Endodermal cell (in vitro differentiated cells): ENCODE data around the gene BTBD10. TPM values are rescaled to one million over a fixed set of nuclear protein-coding genes. Genes with fewer than 3 reads are reported as not detected.

Source experiments
- DNase-seq: peaks from one replicate; pipeline ENCODE4 v3.0.0-alpha.2; 2017
- H3K27ac ChIP-seq: 2 replicates; pipeline ENCODE4 v1.5.1; 2013; ENCODE audit warnings: mild to moderate bottlenecking, low read depth, low read length, moderate library complexity
- H3K27me3 ChIP-seq: 2 replicates; pipeline ENCODE4 v1.6.1; 2013; ENCODE audit warnings: mild to moderate bottlenecking, low read length, moderate library complexity; ENCODE audit not compliant: insufficient read depth, control insufficient read depth, poor library complexity, severe bottlenecking
- H3K36me3 ChIP-seq: 2 replicates; pipeline ENCODE4 v1.7.0; 2013; ENCODE audit warnings: mild to moderate bottlenecking, low read length, moderate library complexity; ENCODE audit not compliant: control insufficient read depth, insufficient read depth
- H3K4me1 ChIP-seq: one replicate; pipeline ENCODE4 v1.7.0; 2013; ENCODE audit warnings: low read length; ENCODE audit not compliant: control insufficient read depth, insufficient read depth
- H3K4me3 ChIP-seq: 2 replicates; pipeline ENCODE4 v1.5.1; 2013; ENCODE audit warnings: mild to moderate bottlenecking, low read length, moderate library complexity
- H3K9ac ChIP-seq: 2 replicates; pipeline ENCODE4 v1.6.1; 2013; ENCODE audit warnings: mild to moderate bottlenecking, low read length, moderate library complexity; ENCODE audit not compliant: poor library complexity, severe bottlenecking; ENCODE audit errors: extremely low read depth
- H3K9me3 ChIP-seq: 2 replicates; pipeline ENCODE4 v1.6.1; 2013; ENCODE audit warnings: mild to moderate bottlenecking, low read length, moderate library complexity; ENCODE audit not compliant: control insufficient read depth
- H3K27ac Mint-ChIP-seq: 2 replicates; pipeline ENCODE4 v1.8.0; 2020; ENCODE audit warnings: mixed read lengths
- H3K27me3 Mint-ChIP-seq: 2 replicates; pipeline ENCODE4 v1.8.0; 2021; ENCODE audit warnings: mild to moderate bottlenecking, mixed read lengths; ENCODE audit not compliant: insufficient read depth
- H3K36me3 Mint-ChIP-seq: 2 replicates; pipeline ENCODE4 v1.8.0; 2020; ENCODE audit warnings: low read depth, mixed read lengths
- H3K4me1 Mint-ChIP-seq: 2 replicates; pipeline ENCODE4 v1.8.0; 2020; ENCODE audit warnings: mixed read lengths
- H3K4me3 Mint-ChIP-seq: 2 replicates; pipeline ENCODE4 v1.8.0; 2020; ENCODE audit warnings: mild to moderate bottlenecking, moderate library complexity, mixed read lengths
- H3K9me3 Mint-ChIP-seq: 2 replicates; pipeline ENCODE4 v1.8.0; 2020; ENCODE audit warnings: mild to moderate bottlenecking, mixed read lengths
- CTCF ChIP-seq: fragments of 200-600 bp; sonication (generic); conservative IDR thresholded peaks from 2 replicates; pipeline ENCODE4 v1.5.0; 2021; ENCODE audit warnings: antibody characterized with exemption, mild to moderate bottlenecking
- WGBS, 2 experiments: methylation state at CpG; one replicate each; pipeline versions ENCODE4 v1.1.5 to v1.1.7; 2013; ENCODE audit warnings: missing lambda C conversion rate in 2 of 2, mixed read lengths in 1 of 2; ENCODE audit not compliant: insufficient coverage in 1 of 2, insufficient read length in 1 of 2; 5-methylcytosine and 5-hydroxymethylcytosine counted together
- total RNA-seq, 2 donors: library from RNA; stranded (reverse); fragmentation: NEBNext Ultra II Directional in 1 of 2; extraction: Animal tissue kit (Norgen Biotek cat#: 25700) in 1 of 2; gene quantifications; 2 replicates in 1 of 2; 3 replicates in 1 of 2; pipeline ENCODE4 v1.2.1, GENCODE V29; 2021

The BTBD10 gene
- total RNA-seq, 2 donors from 2014 or later, result 30.0 to 30.8 TPM

GRCh38 chr11:13429288-13429687, 33.7 kb downstream of the BTBD10 start:
- Histone ChIP-seq H3K27ac (no peak overlapping the region), H3K4me3 (no peak overlapping the region), H3K4me1 (no peaks in the 10 kb centered on the region), H3K27me3 (no peaks in the 10 kb centered on the region), H3K9ac (no peak overlapping the region), H3K9me3 (peaks cover 64% of the 10 kb centered on the region), H3K36me3 (peaks cover 25% of the 10 kb centered on the region)
- peaks cover 48% of the 10 kb centered on the region for H3K9me3 Mint-ChIP-seq
- WGBS, 2 experiments, result 100% methylated on average over 1 of the region's 1 CpG; no CpG with 5 or more reads in 1 of the 2 experiments
- peaks cover 50% of the 10 kb centered on the region for H3K36me3 Mint-ChIP-seq
- no peaks in the 10 kb centered on the region for H3K27me3 Mint-ChIP-seq
- DNase-seq, result no peak
- no peak overlapping the region for H3K27ac Mint-ChIP-seq
- H3K4me3 Mint-ChIP-seq, result no peak overlapping the region
- H3K4me1 Mint-ChIP-seq, result peaks cover 11% of the 10 kb centered on the region
- TF ChIP-seq CTCF, result no peak

GRCh38 chr11:13427440-13427839, 35.6 kb downstream of the BTBD10 start:
- H3K36me3 Mint-ChIP-seq, result peaks cover 50% of the 10 kb centered on the region
- peaks cover 64% of the 10 kb centered on the region for H3K9me3 ChIP-seq

GRCh38 chr11:13423372-13423771, 39.6 kb downstream of the BTBD10 start:
- Histone ChIP-seq H3K27ac (no peak overlapping the region), H3K9me3 (peaks cover 33% of the 10 kb centered on the region), H3K4me1 (no peaks in the 10 kb centered on the region), H3K27me3 (no peaks in the 10 kb centered on the region), H3K36me3 (peaks cover 28% of the 10 kb centered on the region), H3K9ac (no peak overlapping the region), H3K4me3 (no peak overlapping the region)
- no peaks in the 10 kb centered on the region for H3K27me3 Mint-ChIP-seq
- WGBS, 2 experiments, result 94 to 97% methylated on average over 3 to 6 of the region's 6 CpGs
- H3K36me3 Mint-ChIP-seq, result peaks cover 30% of the 10 kb centered on the region
- H3K4me1 Mint-ChIP-seq, result peaks cover 4% of the 10 kb centered on the region
- H3K27ac Mint-ChIP-seq, result no peak overlapping the region
- peaks cover 25% of the 10 kb centered on the region for H3K9me3 Mint-ChIP-seq
- H3K4me3 Mint-ChIP-seq, result no peak overlapping the region
- DNase-seq, result no peak
- TF ChIP-seq CTCF, result no peak

More at GRCh38 chr11:13427440-13427839, 35.6 kb downstream of the BTBD10 start:
- H3K27ac Mint-ChIP-seq, result no peak overlapping the region
- peak overlapping the region; percentile 36 for H3K4me3 ChIP-seq
- H3K9ac ChIP-seq, result no peak overlapping the region
- DNase-seq, result no peak
- H3K36me3 ChIP-seq, result peaks cover 25% of the 10 kb centered on the region
- H3K4me1 Mint-ChIP-seq, result peaks cover 4% of the 10 kb centered on the region
- H3K4me1 ChIP-seq, result no peaks in the 10 kb centered on the region
- TF ChIP-seq CTCF, result no peak
- no peaks in the 10 kb centered on the region for H3K27me3 ChIP-seq
- no peak overlapping the region for H3K27ac ChIP-seq
- H3K27me3 Mint-ChIP-seq, result no peaks in the 10 kb centered on the region
- no peak overlapping the region for H3K4me3 Mint-ChIP-seq
- H3K9me3 Mint-ChIP-seq, result peaks cover 48% of the 10 kb centered on the region
